K562 (cell line): Measurements from ENCODE around the gene HSD17B8. TPM values are rescaled to one million over a fixed set of nuclear protein-coding genes. Genes with fewer than 3 reads are reported as not detected.

ENCODE experiments used
- ARHGAP35 ChIP-seq: fragments of 450-650 bp; IDR thresholded peaks from 2 replicates; pipeline ENCODE4 v1.6.1; 2018; ENCODE audit not compliant: partially characterized antibody
- BHLHE40 ChIP-seq: IDR thresholded peaks from 2 replicates; pipeline ENCODE4 v1.6.1; 2011; ENCODE audit warnings: low read length, improper control_type of control experiment
- CGGBP1 ChIP-seq: fragments of 250-450 bp; sonication (Bioruptor Pico); IDR thresholded peaks from 2 replicates; pipeline ENCODE4 v1.9.0; 2021; ENCODE audit warnings: mild to moderate bottlenecking
- E2F3 ChIP-seq: fragments of 250-450 bp; sonication (Bioruptor Pico); IDR thresholded peaks from 2 replicates; pipeline ENCODE4 v1.4.0; 2020; ENCODE audit warnings: mild to moderate bottlenecking
- PHTF2 ChIP-seq: fragments of 250-450 bp; sonication (Bioruptor Pico); IDR thresholded peaks from 2 replicates; pipeline ENCODE4 v1.5.0; 2021; ENCODE audit warnings: mild to moderate bottlenecking
- RBM39 ChIP-seq: fragments of 200-400 bp; formaldehyde crosslinking; optimal IDR thresholded peaks from 2 replicates; pipeline ENCODE3; 2018; ENCODE audit warnings: low read depth, low read length
- RFX1 ChIP-seq: fragments of 450-650 bp; IDR thresholded peaks from 2 replicates; pipeline ENCODE4 v1.6.1; 2016; ENCODE audit warnings: mild to moderate bottlenecking, moderate library complexity
- SIX5 ChIP-seq, 2 experiments: IDR thresholded peaks; 2 replicates each; pipeline ENCODE4 v1.6.1; 2011; ENCODE audit warnings: low read length in 2 of 2, borderline replicate concordance in 1 of 2, low read depth in 1 of 2, mild to moderate bottlenecking in 1 of 2, moderate library complexity in 1 of 2; ENCODE audit not compliant: insufficient read depth in 1 of 2
- SMARCE1 ChIP-seq: fragments of 450-650 bp; IDR thresholded peaks from 2 replicates; pipeline ENCODE4 v1.7.1; 2016; ENCODE audit warnings: mild to moderate bottlenecking
- SNRNP70 ChIP-seq: fragments of 200-400 bp; formaldehyde crosslinking; optimal IDR thresholded peaks from 2 replicates; pipeline ENCODE3; 2017; ENCODE audit warnings: low read depth, low read length
- USF1 ChIP-seq: sonication (generic); formaldehyde crosslinking; IDR thresholded peaks from 2 replicates; pipeline ENCODE4 v1.9.0; 2022; ENCODE audit warnings: mild to moderate bottlenecking, missing genetic modification reagents
- ZC3H4 ChIP-seq: sonication (generic); formaldehyde crosslinking; IDR thresholded peaks from 2 replicates; pipeline ENCODE4 v1.9.0; 2021; ENCODE audit warnings: missing genetic modification reagents, borderline replicate concordance
- ZNF282 ChIP-seq: sonication (generic); formaldehyde crosslinking; IDR thresholded peaks from 2 replicates; pipeline ENCODE4 v1.8.1; 2023; ENCODE audit warnings: missing genetic modification reagents
- ZNF407 ChIP-seq: fragments of 450-650 bp; IDR thresholded peaks from 2 replicates; pipeline ENCODE4 v1.6.1; 2016; ENCODE audit warnings: low read depth
- ZNF79 ChIP-seq: fragments of 250-450 bp; sonication (Bioruptor Pico); IDR thresholded peaks from 2 replicates; pipeline ENCODE4 v1.4.0; 2020; ENCODE audit warnings: low read depth, mild to moderate bottlenecking, moderate library complexity
- polyA plus RNA-seq, 8 experiments: library from polyadenylated mRNA; depleted of rRNA in 4 of 8; stranded (reverse) in 5 of 8; unstranded in 3 of 8; fragments of >200 nt; fragmentation: Nextera tagmentation in 2 of 8; fragmentation: Illumina TruSeq in 1 of 8; extraction: Ambion mirVana in 2 of 8; extraction: Trizol in 1 of 8; gene quantifications; 2 replicates each; pipeline versions ENCODE4 v1.2.1 to v1.2.3, GENCODE V29; 2011 to 2014; ENCODE audit warnings: inconsistent platforms in 1 of 8, missing spikeins in 1 of 8
- total RNA-seq, 7 experiments: library from RNA; depleted of rRNA in 6 of 7; stranded (reverse); fragments of >200 nt in 6 of 7; fragmentation: Illumina TruSeq in 2 of 7; extraction: Trizol in 2 of 7; gene quantifications; 2 replicates each; pipeline versions ENCODE4 v1.2.1 to v1.2.3, GENCODE V29; 2011 to 2021; ENCODE audit warnings: low replicate concordance in 1 of 7
- TF ChIP-seq, protein P1 (sequence below): fragments of 150-350 bp; conservative IDR thresholded peaks from 2 replicates; pipeline ENCODE4 v1.6.1; 2014; ENCODE audit warnings: low read length

The HSD17B8 gene
- total and polyA plus RNA-seq, 9 of the 15 experiments (the other 6 are each of a cell fraction or from before 2014, with no cell fraction given), result 3.7 to 35.2 (median 14.2) TPM

DNA sequence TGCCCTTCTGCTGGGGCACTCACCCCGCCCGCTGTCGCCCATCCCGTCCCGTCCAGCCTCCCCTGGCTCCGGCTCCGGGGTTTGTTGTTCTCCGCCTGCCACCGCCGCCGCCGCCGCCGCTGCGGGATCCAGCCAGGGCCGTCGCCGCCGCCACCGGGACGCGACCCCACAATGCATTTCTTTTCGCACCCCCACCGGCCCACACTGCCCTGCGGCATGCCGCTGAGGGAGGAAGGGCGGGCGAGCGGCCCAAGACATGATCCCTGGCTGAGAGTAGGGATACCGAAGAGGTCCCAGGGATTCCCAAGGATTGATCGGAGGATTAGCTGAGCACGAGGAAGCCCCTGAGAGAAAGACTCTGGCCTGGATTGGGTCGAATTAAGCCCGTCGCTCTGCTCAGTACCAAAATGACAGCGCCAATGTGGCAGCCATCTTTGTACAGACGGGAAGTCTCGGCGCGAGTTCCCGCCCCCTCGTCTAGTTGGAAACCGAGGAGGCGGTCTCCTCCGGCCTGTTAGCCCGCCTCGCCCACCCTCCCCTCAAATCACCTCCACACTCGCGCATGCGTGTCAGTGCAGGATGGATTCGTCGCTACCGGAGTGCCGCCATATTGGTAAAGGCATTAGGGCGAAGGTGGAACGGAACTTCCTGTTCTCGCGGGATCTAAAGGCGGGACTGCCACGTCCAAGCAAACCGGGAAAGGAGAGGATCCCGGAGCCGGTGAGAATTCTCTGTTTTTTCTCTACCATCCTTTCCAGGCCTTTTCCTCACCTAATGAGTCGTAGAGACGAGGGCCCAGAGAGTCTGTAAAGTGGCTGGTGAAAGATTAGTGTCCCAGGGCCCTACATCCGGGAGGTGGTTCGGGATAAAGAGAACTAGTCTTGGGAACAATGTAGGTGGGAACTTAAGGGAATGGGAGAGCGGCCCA, 4.0 kb upstream of the HSD17B8 start, which contains the start of the genes RXRB and SLC39A7 (continued):
- no peak for TF ChIP-seq ZNF407
- no peak for TF ChIP-seq USF1
- TF ChIP-seq ZC3H4 (CRISPR knock-in tag), result no peak
- TF ChIP-seq, protein P1, sequence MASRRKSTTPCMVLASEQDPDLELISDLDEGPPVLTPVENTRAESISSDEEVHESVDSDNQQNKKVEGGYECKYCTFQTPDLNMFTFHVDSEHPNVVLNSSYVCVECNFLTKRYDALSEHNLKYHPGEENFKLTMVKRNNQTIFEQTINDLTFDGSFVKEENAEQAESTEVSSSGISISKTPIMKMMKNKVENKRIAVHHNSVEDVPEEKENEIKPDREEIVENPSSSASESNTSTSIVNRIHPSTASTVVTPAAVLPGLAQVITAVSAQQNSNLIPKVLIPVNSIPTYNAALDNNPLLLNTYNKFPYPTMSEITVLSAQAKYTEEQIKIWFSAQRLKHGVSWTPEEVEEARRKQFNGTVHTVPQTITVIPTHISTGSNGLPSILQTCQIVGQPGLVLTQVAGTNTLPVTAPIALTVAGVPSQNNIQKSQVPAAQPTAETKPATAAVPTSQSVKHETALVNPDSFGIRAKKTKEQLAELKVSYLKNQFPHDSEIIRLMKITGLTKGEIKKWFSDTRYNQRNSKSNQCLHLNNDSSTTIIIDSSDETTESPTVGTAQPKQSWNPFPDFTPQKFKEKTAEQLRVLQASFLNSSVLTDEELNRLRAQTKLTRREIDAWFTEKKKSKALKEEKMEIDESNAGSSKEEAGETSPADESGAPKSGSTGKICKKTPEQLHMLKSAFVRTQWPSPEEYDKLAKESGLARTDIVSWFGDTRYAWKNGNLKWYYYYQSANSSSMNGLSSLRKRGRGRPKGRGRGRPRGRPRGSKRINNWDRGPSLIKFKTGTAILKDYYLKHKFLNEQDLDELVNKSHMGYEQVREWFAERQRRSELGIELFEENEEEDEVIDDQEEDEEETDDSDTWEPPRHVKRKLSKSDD, result peak; percentile 71
- TF ChIP-seq SNRNP70, result no peak
- TF ChIP-seq CGGBP1 (CRISPR knock-in tag), result peak; percentile 92
- peak; percentile 55 to 85; a peak in 3 of 4 replicates for TF ChIP-seq SIX5 (IDR thresholded peaks at IDR 0.05; ENCODE audit: borderline replicate concordance in 1 of 2, insufficient read depth in 1 of 2, low read depth in 1 of 2, low read length in 2 of 2)
- no peak for TF ChIP-seq RFX1
- TF ChIP-seq SMARCE1, result no peak
- TF ChIP-seq E2F3 (CRISPR knock-in tag), result peak; percentile 71; the same call in 1 of the 2 replicates
- TF ChIP-seq RBM39, result no peak
- no peak for TF ChIP-seq PHTF2 (CRISPR knock-in tag)
- TF ChIP-seq ARHGAP35, result peak; percentile 91
- TF ChIP-seq BHLHE40, result no peak; the same call in 1 of the 2 replicates
- no peak for TF ChIP-seq ZNF282 (CRISPR knock-in tag)
- TF ChIP-seq ZNF79 (CRISPR knock-in tag), result no peak
